GM21390 (cell line): ENCODE results near the gene NIPAL4.
"Not testable (repeated sequence)": the region's sequence is repeated elsewhere in the genome, so short reads cannot be mapped to it uniquely, and the experiment has no call there.

Experiments used
- ATAC-seq: cut with Tn5 transposase; IDR thresholded peaks from one replicate; pipeline ENCODE4 v1.9.1; 2021; ENCODE audit not compliant: unreplicated experiment

NIPAL4 gene

GRCh38 chr5:157459715-157460599 lies at the start of gene NIPAL4:
Gene NIPAL4 (plus strand): TSS chr5:157460213. CDS start chr5:157460321, 108 bp downstream.
- ATAC-seq: no peak

- no peak for ATAC-seq
These were observed 44.2 kb upstream of the NIPAL4 start for GRCh38 chr5:157415838-157416237.

GRCh38 chr5:157419521-157419920 lies 40.5 kb upstream of the NIPAL4 start:
- ATAC-seq: not testable (repeated sequence)

- ATAC-seq: not testable (repeated sequence)
These were observed 30.1 kb upstream of the NIPAL4 start for GRCh38 chr5:157429920-157430319.

GRCh38 chr5:157431544-157432200 lies 28.3 kb upstream of the NIPAL4 start:
- ATAC-seq: peak; percentile 78

- no peak for ATAC-seq
These were observed 25.9 kb upstream of the NIPAL4 start for GRCh38 chr5:157434096-157434495.

- no peak for ATAC-seq
These were observed 16.9 kb upstream of the NIPAL4 start for GRCh38 chr5:157443041-157443549.

GRCh38 chr5:157444224-157444623 lies 15.8 kb upstream of the NIPAL4 start:
- no peak for ATAC-seq

GRCh38 chr5:157445745-157446411 lies 14.1 kb upstream of the NIPAL4 start:
- no peak for ATAC-seq

GRCh38 chr5:157446412-157446935 lies 13.5 kb upstream of the NIPAL4 start:
- ATAC-seq: no peak

- no peak for ATAC-seq
These were observed 12.8 kb upstream of the NIPAL4 start for GRCh38 chr5:157447201-157447637.

- ATAC-seq: no peak
These were observed 10.8 kb upstream of the NIPAL4 start for GRCh38 chr5:157449011-157449723.

GRCh38 chr5:157450024-157450423 lies 10.0 kb upstream of the NIPAL4 start:
- ATAC-seq: no peak

GRCh38 chr5:157451806-157452205 lies 8.2 kb upstream of the NIPAL4 start:
- no peak for ATAC-seq

- no peak for ATAC-seq
These were observed 5.7 kb upstream of the NIPAL4 start for GRCh38 chr5:157454273-157454672.

- no peak for ATAC-seq
These were observed 5.0 kb upstream of the NIPAL4 start for GRCh38 chr5:157455057-157455456.

- ATAC-seq: no peak
These were observed 3.7 kb upstream of the NIPAL4 start for GRCh38 chr5:157456301-157456700.

GRCh38 chr5:157457391-157457790 lies 2.6 kb upstream of the NIPAL4 start:
- ATAC-seq: no peak

GRCh38 chr5:157458835-157459234 lies 1.2 kb upstream of the NIPAL4 start:
- ATAC-seq: no peak
